K562 (cell line): ENCODE results near the gene LRP1-AS. TPM values are rescaled to one million over a fixed set of nuclear protein-coding genes. Genes with fewer than 3 reads are reported as not detected.
A peak's percentile ranks its signal among the peaks of the same experiment; 100 is the strongest.

Experiments used
- ATAC-seq: fragments of 200-7000 bp; cut with Tn5 transposase; 3 replicates; pipeline ENCODE4 v1.9.1; 2020; ENCODE audit warnings: moderate library complexity
- BruUV-seq: library from RNA; stranded (reverse); fragments of 400-500 nt; replicated peaks from 2 replicates; lab custom pipeline; 2021; lab: Mats Ljungman, UMichigan
- CTCF ChIA-PET: fragments of 300-600 bp; formaldehyde crosslinking; extraction: SDS; loops from one replicate; lab custom pipeline; 2021; ENCODE audit warnings: low intra/inter-chr PET ratio; lab: Yijun Ruan, JAX
- POLR2A ChIA-PET: fragments of 300-600, 350-650 bp; sonication (Branson Sonifier 250); formaldehyde crosslinking; extraction: SDS; loops from one replicate; lab custom pipeline; 2021; ENCODE audit warnings: antibody characterized with exemption, inconsistent platforms; lab: Yijun Ruan, JAX
- DNase-seq, 4 experiments: peaks; one replicate each; pipeline versions ENCODE4 v3.0.0 to v3.0.0-alpha.2; 2011 to 2018; ENCODE audit warnings: low spot score in 3 of 4, mixed read lengths in 3 of 4; ENCODE audit errors: extremely low read depth in 1 of 4
- FAIRE-seq: peaks from 2 replicates; lab custom pipeline; 2011; peaks lifted over from hg19 to GRCh38; lab: Jason Lieb, UNC
- H2AFZ ChIP-seq: 2 replicates; pipeline ENCODE4 v1.6.0; 2011; ENCODE audit warnings: low read depth, low read length, control low read depth, inconsistent platforms
- H3K27ac ChIP-seq: fragments of 200-600 bp; 3 replicates; pipeline ENCODE4 v1.8.0; 2011; ENCODE audit warnings: low read depth, mild to moderate bottlenecking, control low read depth, inconsistent platforms, low read length, moderate library complexity, mixed read lengths; ENCODE audit errors: extremely low read depth
- H3K27me3 ChIP-seq, 2 experiments: fragments of 300-600 bp in 1 of 2; 2 replicates in 1 of 2; 3 replicates in 1 of 2; pipeline versions ENCODE4 v1.6.0 to v1.8.0; 2011; ENCODE audit warnings: inconsistent platforms in 2 of 2, low read length in 2 of 2, mild to moderate bottlenecking in 1 of 2, mixed read lengths in 1 of 2, moderate library complexity in 1 of 2; ENCODE audit not compliant: control insufficient read depth in 2 of 2, insufficient read depth in 2 of 2
- H3K36me3 ChIP-seq: fragments of 300-600 bp; 3 replicates; pipeline ENCODE4 v1.8.0; 2011; ENCODE audit warnings: mild to moderate bottlenecking, low read length, inconsistent platforms; ENCODE audit not compliant: control insufficient read depth, insufficient read depth
- H3K4me1 ChIP-seq, 2 experiments: fragments of 200-600 bp in 1 of 2; replicated peaks in 1 of 2; 2 replicates in 1 of 2; 3 replicates in 1 of 2; pipeline versions ENCODE4 v1.5.1 to v1.8.0; 2011; ENCODE audit warnings: inconsistent platforms in 2 of 2, low read length in 2 of 2, mild to moderate bottlenecking in 1 of 2, mixed read lengths in 1 of 2, moderate library complexity in 1 of 2; ENCODE audit not compliant: control insufficient read depth in 2 of 2, insufficient read depth in 2 of 2
- H3K4me2 ChIP-seq: 2 replicates; pipeline ENCODE4 v1.6.1; 2011; ENCODE audit warnings: low read length, control low read depth, inconsistent platforms, mixed read lengths; ENCODE audit not compliant: insufficient read depth
- H3K4me3 ChIP-seq: fragments of 200-600 bp; sonication (generic), shearing (Covaris generic); 2 replicates; pipeline ENCODE4 v1.5.1; 2016; ENCODE audit warnings: control low read depth, inconsistent platforms
- H3K79me2 ChIP-seq: fragments of 200-600 bp; 3 replicates; pipeline ENCODE4 v1.8.0; 2011; ENCODE audit warnings: low read length, inconsistent platforms; ENCODE audit not compliant: control insufficient read depth, insufficient read depth
- H3K9ac ChIP-seq, 2 experiments: 2 replicates each; pipeline versions ENCODE4 v1.6.0 to v1.6.1; 2011; ENCODE audit warnings: low read depth in 2 of 2, low read length in 2 of 2, control low read depth in 1 of 2, inconsistent platforms in 1 of 2, mild to moderate bottlenecking in 1 of 2, mixed read lengths in 1 of 2; ENCODE audit not compliant: insufficient read depth in 1 of 2
- H3K9me1 ChIP-seq: one replicate; pipeline ENCODE4 v1.6.0; 2011; ENCODE audit warnings: inconsistent platforms, mild to moderate bottlenecking, low read length, moderate library complexity; ENCODE audit not compliant: control insufficient read depth, insufficient read depth
- H3K9me3 ChIP-seq: replicated peaks from 2 replicates; pipeline ENCODE4 v1.5.1; 2011; ENCODE audit warnings: low read depth, low read length, inconsistent platforms; ENCODE audit not compliant: control insufficient read depth, insufficient read depth
- H4K20me1 ChIP-seq: replicated peaks from 2 replicates; pipeline ENCODE4 v1.6.1; 2011; ENCODE audit warnings: low read length, inconsistent platforms, mixed read lengths; ENCODE audit not compliant: control insufficient read depth, insufficient read depth
- CAMTA2 ChIP-seq: fragments of 250-450 bp; sonication (Bioruptor Pico); conservative IDR thresholded peaks from 2 replicates; pipeline ENCODE4 v1.5.1; 2022
- CBX5 ChIP-seq: IDR thresholded peaks from 2 replicates; pipeline ENCODE4 v1.6.1; 2014; ENCODE audit warnings: low read depth, borderline replicate concordance
- SAFB ChIP-seq: fragments of 200-400 bp; formaldehyde crosslinking; IDR thresholded peaks from 2 replicates; pipeline ENCODE4 v1.6.1; 2017; ENCODE audit warnings: low read depth, low read length, borderline replicate concordance
- TAF15 ChIP-seq: fragments of 200-400 bp; formaldehyde crosslinking; IDR thresholded peaks from 2 replicates; pipeline ENCODE4 v1.6.1; 2017; ENCODE audit warnings: mild to moderate bottlenecking, low read depth, low read length, moderate library complexity
- whole genome bisulfite sequencing: fragments of 100-300 bp; shearing (Covaris generic); methylation state at CpG from one replicate; pipeline ENCODE4 v1.1.6; 2016; ENCODE audit warnings: low coverage, mixed read lengths; ENCODE audit not compliant: insufficient coverage; ENCODE audit errors: missing lambda C conversion rate; 5-methylcytosine and 5-hydroxymethylcytosine counted together
- in situ Hi-C: fragments of 300-500 bp; cut with MboI; formaldehyde crosslinking; loops from 4 replicates; pipeline ENCODE4 v1.15.0; 2018; ENCODE audit warnings: inconsistent platforms, mixed read lengths
- intact Hi-C: fragments of 100-400 bp; cut with micrococcal nuclease; formaldehyde crosslinking; loops from 2 replicates; pipeline ENCODE4 v1.14.2; 2022
- polyA plus RNA-seq, 8 experiments: library from polyadenylated mRNA; depleted of rRNA in 4 of 8; stranded (reverse) in 5 of 8; unstranded in 3 of 8; fragments of >200 nt; fragmentation: Nextera tagmentation in 2 of 8; fragmentation: Illumina TruSeq in 1 of 8; extraction: Ambion mirVana in 2 of 8; extraction: Trizol in 1 of 8; gene quantifications; 2 replicates each; pipeline versions ENCODE4 v1.2.1 to v1.2.3, GENCODE V29; 2011 to 2014; ENCODE audit warnings: inconsistent platforms in 1 of 8, missing spikeins in 1 of 8
- total RNA-seq, 7 experiments: library from RNA; depleted of rRNA in 6 of 7; stranded (reverse); fragments of >200 nt in 6 of 7; fragmentation: Illumina TruSeq in 2 of 7; extraction: Trizol in 2 of 7; gene quantifications; 2 replicates each; pipeline versions ENCODE4 v1.2.1 to v1.2.3, GENCODE V29; 2011 to 2021; ENCODE audit warnings: low replicate concordance in 1 of 7

Gene LRP1-AS
- total and polyA plus RNA-seq, 9 of the 15 experiments (the other 6 are each of a cell fraction or from before 2014, with no cell fraction given), result not detected

- no peak overlapping the region for H3K27ac ChIP-seq
- no peak for DNase-seq
- BruUV-seq, result no TSS peak
- H3K4me1 ChIP-seq, result peaks cover under 1 to 9% of the 10 kb centered on the region in 2 experiments; a peak in 4 of 5 replicates
- WGBS, result 21% methylated on average over 13 of the region's 13 CpGs
- H3K36me3 ChIP-seq, result no peaks in the 10 kb centered on the region
- FAIRE-seq, result no peak
- 0 out of 2 replicates have a peak, but pooled peaks cover 3% of the 10 kb centered on the region for H4K20me1 ChIP-seq
- no peak overlapping the region for H2AFZ ChIP-seq
- ATAC-seq, result no peak
- peak overlapping the region in 1 of 2 experiments; percentile 61; a peak in 1 of 4 replicates for H3K9ac ChIP-seq
- intact Hi-C loops, result no loop called here
- no peaks in the 10 kb centered on the region for H3K79me2 ChIP-seq
- TF ChIP-seq SAFB, result no peak
- no peak for TF ChIP-seq TAF15
- no peak for TF ChIP-seq CBX5
- no peak for TF ChIP-seq CAMTA2 (CRISPR knock-in tag)
- no peaks in the 10 kb centered on the region for H3K9me1 ChIP-seq
- in situ Hi-C loops, result no loop called here
- H3K9me3 ChIP-seq, result no peaks in the 10 kb centered on the region
- ChIA-PET POLR2A (interaction anchor here (0.7 to 0.9 kb wide), 3 partner anchors 8 to 34 kb away, joined by 3 to 4 read pairs (median 3); no protein-coding TSS in a partner anchor), CTCF (no interaction called here)
- H3K4me3 ChIP-seq, result no peak overlapping the region
- peaks cover 0 to 11% of the 10 kb centered on the region in 2 experiments; a peak in 3 of 5 replicates for H3K27me3 ChIP-seq
- H3K4me2 ChIP-seq, result no peak overlapping the region
Observed at GRCh38 chr12:57149245-57149900, 2.0 kb upstream of the LRP1-AS start.
